G401.6 (cell line): ENCODE data around the gene PRDM16.

ENCODE experiments used
- FAIRE-seq: peaks from 2 replicates; lab custom pipeline; 2012; peaks lifted over from hg19 to GRCh38; lab: Jason Lieb, UNC

Gene PRDM16

GRCh38 chr1:3342960-3343359, 274.0 kb downstream of the PRDM16 start:
- no peak for FAIRE-seq

GRCh38 chr1:3344395-3344794, 275.4 kb downstream of the PRDM16 start:
- no peak for FAIRE-seq

DNA sequence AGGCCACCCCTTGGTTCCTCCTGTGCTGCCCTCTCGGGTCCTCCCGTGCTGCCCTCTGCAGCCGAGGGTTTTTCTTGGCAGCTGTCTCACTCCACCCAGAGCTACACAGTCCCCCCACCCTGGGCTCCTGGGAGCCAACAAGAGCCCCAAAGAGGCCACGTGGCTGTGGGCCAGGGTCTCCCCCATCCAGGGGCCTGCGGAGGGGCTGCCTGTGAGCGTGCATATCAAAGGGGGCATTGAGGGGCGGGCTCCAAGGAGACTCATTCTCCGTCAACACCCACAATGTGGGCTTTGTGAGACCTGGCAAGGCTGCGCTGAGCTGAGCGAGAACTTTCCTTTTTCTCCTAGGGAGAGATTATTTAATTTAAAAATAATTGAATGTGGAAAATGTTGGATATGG, 276.8 kb downstream of the PRDM16 start:
- no peak for FAIRE-seq

DNA sequence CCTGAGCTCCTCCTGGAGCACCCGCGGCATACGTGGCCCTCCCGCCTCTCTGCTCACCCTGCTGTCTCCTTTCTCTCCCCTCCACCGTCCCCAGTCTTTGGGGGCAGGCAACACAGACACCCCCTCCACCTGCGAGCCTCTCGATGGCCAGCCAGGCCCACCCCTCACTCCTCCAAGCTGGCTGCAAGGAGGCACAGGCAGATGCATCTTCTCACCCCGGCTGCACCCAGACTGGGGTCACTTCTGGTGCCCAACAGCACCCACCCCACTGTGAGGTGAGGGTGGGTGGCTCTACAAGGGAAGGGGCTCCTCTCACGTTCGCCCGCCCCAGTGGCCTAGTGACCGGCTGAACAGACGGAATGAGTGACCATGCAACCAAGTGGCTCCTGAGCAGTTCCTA, 277.5 kb downstream of the PRDM16 start:
- FAIRE-seq: no peak

DNA sequence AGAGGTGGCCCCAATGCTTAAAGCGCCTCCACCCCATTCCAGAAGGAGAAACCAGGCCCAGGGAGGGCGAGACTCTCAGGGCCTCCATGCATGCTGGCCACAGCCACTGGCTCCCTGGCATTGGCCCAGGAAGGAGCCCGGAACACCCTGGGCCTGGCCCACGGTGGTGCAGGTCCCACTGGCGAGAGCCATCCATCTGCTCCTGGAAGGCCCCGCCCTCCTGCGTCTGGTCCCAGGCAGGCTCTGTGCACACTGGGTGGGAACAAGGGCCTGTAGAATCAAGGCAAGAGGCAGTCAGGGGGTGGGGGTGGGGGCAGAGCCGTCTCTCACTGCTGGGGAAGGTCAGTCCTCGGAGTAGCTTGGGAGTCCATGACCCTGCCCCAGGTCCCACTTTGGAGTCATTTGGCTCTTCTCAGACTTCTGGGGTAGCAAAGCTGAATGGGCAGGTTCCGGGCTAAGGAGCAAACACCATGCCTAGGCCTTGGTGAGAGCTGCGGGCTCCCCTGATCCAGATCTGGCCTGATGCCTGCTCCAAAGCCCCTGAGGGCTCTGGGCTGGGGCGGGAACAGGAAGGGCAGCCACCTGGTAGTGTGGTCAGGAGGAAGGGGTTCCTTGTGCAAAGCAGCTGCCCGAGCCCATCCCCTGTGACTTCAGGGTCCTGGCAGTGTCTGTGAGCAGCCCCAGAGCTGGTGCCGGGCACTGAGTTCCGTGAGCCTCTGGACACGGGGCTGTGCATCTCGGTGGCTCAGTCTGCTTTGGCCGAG, 278.4 kb downstream of the PRDM16 start:
- no peak for FAIRE-seq

GRCh38 chr1:3348196-3348865, 279.3 kb downstream of the PRDM16 start:
- FAIRE-seq: no peak

DNA sequence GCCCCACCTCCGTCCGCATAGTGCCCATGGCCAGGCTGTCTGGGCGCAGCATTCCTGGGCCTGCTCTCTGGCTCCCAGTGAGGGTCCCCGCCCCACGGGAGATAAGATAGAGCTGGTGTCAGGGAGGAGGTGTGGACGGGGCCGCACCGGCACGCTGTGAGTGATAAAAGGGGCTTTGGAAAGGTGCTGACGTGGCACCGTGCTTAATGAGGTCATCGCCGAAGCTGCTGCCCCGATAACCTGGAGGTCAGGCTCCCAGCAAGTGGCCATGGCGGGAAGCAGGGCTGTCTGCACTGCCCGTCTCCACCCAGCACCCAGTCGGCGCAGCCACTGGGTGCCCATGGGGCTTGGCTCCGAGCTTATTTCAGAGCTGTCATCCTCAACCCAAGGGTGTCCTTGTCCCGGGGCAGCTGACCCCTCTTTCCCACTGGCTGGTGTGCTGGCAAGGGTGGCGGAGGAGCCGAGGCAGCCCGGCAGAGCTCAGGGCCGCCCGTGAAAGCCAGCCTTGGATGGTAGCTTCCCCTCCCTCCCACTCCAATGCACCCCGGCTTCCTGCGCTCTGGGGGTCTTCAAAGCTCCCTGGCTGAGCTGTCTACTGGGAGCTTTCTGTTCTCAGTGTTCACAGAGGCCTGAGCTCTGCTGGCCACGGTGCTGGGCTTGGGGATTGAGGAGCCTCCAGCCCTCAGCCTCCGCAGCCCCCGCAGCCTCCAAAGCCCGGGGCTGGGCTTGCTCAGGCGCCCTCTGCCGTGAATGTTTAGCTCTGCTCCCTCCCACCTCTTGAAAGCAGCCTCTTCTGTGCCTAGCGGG, 280.4 kb downstream of the PRDM16 start:
- no peak for FAIRE-seq

GRCh38 chr1:3349968-3350299, 280.9 kb downstream of the PRDM16 start:
- FAIRE-seq: no peak

DNA sequence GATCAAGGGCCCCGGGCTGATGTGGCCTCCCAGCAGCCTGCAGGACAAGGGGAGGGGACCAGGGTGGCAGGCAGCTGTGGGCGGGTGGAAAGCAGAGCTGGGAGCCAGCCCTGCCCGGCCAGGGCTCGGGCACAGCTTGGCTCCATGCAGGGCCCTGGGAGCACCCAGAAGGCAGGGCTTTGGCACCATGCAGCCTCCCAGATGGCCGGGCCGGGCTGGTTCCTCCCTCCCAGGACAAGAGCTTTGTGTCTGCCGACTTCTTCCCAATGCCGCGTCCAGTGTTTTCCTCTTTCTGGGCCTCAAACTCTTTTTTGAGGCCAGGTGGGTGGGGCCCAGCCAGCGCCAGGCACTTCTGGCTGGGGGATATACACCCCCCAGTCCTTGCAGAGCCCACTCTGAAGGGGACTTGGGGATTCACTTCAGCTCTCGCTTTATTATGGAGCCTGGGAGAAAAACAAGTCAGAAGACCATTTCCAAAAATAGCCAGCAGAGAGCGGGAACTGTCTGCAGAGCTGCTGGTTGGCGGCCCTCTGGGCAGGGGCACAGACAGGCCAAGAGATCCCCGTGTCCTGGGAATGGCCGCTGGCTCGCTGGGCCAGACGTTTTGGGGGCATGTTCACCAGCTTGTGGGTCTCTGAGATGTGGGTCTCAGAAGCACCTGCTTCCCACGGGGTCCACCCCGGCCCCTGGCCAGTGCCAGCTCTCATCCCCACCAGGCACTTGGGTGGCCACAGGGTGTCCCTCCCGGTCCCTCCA, 281.7 kb downstream of the PRDM16 start:
- no peak for FAIRE-seq

- no peak for FAIRE-seq
Measured at GRCh38 chr1:3351449-3352298, 282.7 kb downstream of the PRDM16 start.

GRCh38 chr1:3352299-3352951, 283.4 kb downstream of the PRDM16 start:
- FAIRE-seq: no peak

- FAIRE-seq: no peak
Measured at GRCh38 chr1:3352952-3353331, 283.9 kb downstream of the PRDM16 start.

GRCh38 chr1:3353876-3354275, 284.9 kb downstream of the PRDM16 start:
- FAIRE-seq: no peak

- no peak for FAIRE-seq
Measured at GRCh38 chr1:3355089-3355488, 286.1 kb downstream of the PRDM16 start.

GRCh38 chr1:3355894-3356826, 287.2 kb downstream of the PRDM16 start:
- no peak for FAIRE-seq

DNA sequence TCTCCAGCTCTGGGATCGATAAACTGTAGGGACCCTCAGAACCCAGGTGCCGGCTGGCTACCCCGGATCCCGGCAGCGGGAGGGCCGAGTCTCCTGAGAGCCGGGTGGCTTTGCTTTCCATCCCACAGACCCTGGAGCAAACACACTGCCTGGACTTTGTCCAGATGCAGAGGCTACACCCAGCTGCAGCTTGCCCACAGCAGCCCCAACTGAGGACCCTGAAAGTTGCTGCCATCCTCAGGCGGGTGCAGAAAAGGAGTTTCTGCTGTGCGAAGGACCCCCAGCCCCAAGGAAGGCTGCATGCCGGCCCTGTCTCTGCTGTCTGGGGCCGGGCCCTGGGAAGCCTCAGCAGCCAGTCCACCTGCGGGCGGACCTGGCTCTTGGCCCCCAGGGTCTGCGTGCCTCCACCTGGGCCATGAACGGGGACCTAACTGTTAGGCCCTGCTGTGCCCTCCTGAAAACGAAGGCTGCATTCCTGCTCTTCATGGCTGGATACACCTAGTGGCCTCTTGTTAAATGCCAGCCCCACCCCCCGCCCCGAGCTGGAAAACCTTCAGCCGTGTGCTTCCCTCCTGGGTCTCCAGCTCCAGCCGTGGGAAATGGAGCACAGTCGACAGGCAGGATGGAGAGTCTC, 287.9 kb downstream of the PRDM16 start:
- no peak for FAIRE-seq

DNA sequence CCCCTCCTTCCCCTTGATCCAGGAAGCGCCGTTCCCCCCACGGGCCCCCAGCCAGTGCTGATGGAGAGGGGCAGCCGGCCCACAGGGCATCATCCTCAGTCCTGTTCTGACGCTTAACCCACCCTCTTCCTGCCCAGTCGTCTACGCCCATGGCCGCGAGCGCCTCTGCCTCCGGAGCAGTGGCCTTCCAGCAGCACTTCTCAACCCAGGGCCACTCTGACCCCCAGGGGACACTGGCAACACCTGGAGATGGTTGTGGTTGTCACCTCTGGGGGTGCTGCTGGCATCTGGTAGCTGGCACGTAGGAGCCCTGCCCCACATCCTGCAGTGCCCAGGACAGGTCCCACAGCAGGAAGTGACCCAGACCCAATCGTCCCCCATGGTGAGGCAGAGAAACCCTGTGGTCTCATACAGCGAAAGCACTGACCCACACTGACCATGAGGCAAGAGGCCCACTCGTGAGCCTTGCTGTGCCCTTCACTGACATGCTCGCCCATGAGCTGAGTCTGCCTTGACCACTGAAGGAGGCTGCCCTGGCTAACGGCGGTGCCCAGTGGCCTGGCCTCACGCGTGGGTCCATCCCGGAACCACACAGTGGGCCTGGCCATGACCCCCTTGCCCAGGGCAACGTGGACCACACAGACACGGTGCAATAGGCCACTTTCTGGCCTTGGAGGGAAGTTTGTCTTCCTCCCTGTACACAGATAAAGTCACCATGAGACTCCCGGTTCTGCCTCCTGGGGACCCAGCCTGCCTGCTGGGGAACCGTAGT, 288.7 kb downstream of the PRDM16 start:
- no peak for FAIRE-seq

DNA sequence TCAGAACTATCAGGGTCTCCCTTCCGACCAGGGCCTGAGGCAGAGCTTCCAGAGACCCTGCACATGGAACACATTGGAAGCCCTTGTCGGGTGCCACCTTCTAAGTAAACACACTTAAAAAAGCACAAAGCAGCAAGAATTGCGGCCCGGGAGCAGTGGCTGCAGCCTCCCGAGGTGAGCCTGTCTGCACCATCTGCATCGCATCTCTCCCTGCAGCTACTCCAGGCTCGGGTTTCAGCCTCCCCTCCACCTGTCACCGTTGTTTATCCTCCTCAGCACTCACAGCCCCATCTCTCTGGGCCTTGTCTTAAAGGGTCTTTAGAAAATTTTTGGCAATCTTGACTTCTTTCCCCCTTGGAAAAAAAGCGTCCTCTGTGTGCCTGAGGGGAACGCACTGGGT, 290.3 kb downstream of the PRDM16 start:
- no peak for FAIRE-seq
